HEK293T (cell line): ENCODE measurements around the gene SELENOM.

ENCODE experiments used
- CTCF ChIA-PET: fragments of 350-600 bp; formaldehyde crosslinking; extraction: SDS; loops from one replicate; lab custom pipeline; 2021; ENCODE audit warnings: antibody characterized with exemption, inconsistent platforms; lab: Yijun Ruan, JAX
- POLR2A ChIA-PET: fragments of 350-600 bp; formaldehyde crosslinking; extraction: SDS; loops from one replicate; lab custom pipeline; 2020; ENCODE audit warnings: antibody characterized with exemption, inconsistent platforms; lab: Yijun Ruan, JAX
- DNase-seq: peaks from one replicate; pipeline ENCODE4 v3.0.0; 2012; ENCODE audit warnings: mixed read lengths; ENCODE audit errors: extremely low spot score
- ARNT ChIP-seq: fragments of 450-650 bp; IDR thresholded peaks from 2 replicates; pipeline ENCODE4 v1.6.1; 2017; ENCODE audit warnings: mild to moderate bottlenecking
- BHLHE40 ChIP-seq: fragments of 450-650 bp; IDR thresholded peaks from 2 replicates; pipeline ENCODE4 v1.6.1; 2016; ENCODE audit warnings: mild to moderate bottlenecking, moderate library complexity, borderline replicate concordance
- CTBP1 ChIP-seq: fragments of 450-650 bp; IDR thresholded peaks from 2 replicates; pipeline ENCODE4 v1.6.1; 2016; ENCODE audit warnings: borderline replicate concordance
- ELF4 ChIP-seq: fragments of 450-650 bp; IDR thresholded peaks from 2 replicates; pipeline ENCODE4 v1.6.1; 2017; ENCODE audit warnings: antibody characterized with exemption
- FOXA1 ChIP-seq: fragments of 450-650 bp; IDR thresholded peaks from 2 replicates; pipeline ENCODE4 v1.6.1; 2016; ENCODE audit warnings: mild to moderate bottlenecking
- FOXK2 ChIP-seq: fragments of 450-650 bp; IDR thresholded peaks from 2 replicates; pipeline ENCODE4 v1.6.1; 2016; ENCODE audit warnings: mild to moderate bottlenecking
- FOXM1 ChIP-seq: fragments of 450-650 bp; IDR thresholded peaks from 2 replicates; pipeline ENCODE4 v1.6.1; 2017; ENCODE audit warnings: mild to moderate bottlenecking, borderline replicate concordance
- HDGF ChIP-seq: fragments of 450-650 bp; IDR thresholded peaks from 2 replicates; pipeline ENCODE4 v1.6.1; 2017; ENCODE audit warnings: antibody characterized with exemption, borderline replicate concordance
- L3MBTL2 ChIP-seq: fragments of 450-650 bp; conservative IDR thresholded peaks from 2 replicates; pipeline ENCODE4 v1.6.1; 2016; ENCODE audit warnings: mild to moderate bottlenecking
- LEF1 ChIP-seq: fragments of 450-650 bp; IDR thresholded peaks from 2 replicates; pipeline ENCODE4 v1.6.1; 2017; ENCODE audit warnings: mild to moderate bottlenecking, borderline replicate concordance
- NFRKB ChIP-seq: fragments of 450-650 bp; IDR thresholded peaks from 2 replicates; pipeline ENCODE4 v1.6.1; 2016; ENCODE audit warnings: mild to moderate bottlenecking, moderate library complexity
- PKNOX1 ChIP-seq: fragments of 450-650 bp; IDR thresholded peaks from 2 replicates; pipeline ENCODE4 v1.6.1; 2016
- SP1 ChIP-seq: fragments of 450-650 bp; IDR thresholded peaks from 2 replicates; pipeline ENCODE4 v1.6.1; 2017
- SUZ12 ChIP-seq: fragments of 450-650 bp; IDR thresholded peaks from 2 replicates; pipeline ENCODE4 v1.6.1; 2016; ENCODE audit warnings: mild to moderate bottlenecking
- TARDBP ChIP-seq: fragments of 450-650 bp; IDR thresholded peaks from 2 replicates; pipeline ENCODE4 v1.6.1; 2016
- ZNF384 ChIP-seq: fragments of 450-650 bp; IDR thresholded peaks from 2 replicates; pipeline ENCODE4 v1.6.1; 2016

Gene SELENOM

DNA sequence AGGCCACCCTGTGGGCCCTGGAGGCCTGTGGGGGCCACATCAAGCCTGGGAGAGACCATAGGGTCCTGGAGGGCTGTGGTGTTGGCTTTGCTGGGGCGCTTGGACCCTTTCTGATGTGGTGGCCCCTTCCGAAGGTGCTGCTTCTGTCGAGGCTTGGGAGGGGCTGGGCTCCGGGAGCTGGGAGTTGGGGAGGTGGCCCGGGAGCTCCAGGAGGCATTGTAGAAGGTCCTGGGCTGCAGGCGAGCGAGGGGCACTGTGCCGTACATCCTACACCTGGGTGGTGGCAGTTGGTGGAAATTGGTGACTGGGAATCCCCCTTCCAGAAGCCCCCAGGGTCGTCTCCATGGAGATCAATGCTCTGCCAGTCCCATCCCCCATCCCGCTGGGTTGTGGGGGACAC lies 30.4 kb upstream of the SELENOM start:
- CTCF ChIA-PET: no interaction called here

DNA sequence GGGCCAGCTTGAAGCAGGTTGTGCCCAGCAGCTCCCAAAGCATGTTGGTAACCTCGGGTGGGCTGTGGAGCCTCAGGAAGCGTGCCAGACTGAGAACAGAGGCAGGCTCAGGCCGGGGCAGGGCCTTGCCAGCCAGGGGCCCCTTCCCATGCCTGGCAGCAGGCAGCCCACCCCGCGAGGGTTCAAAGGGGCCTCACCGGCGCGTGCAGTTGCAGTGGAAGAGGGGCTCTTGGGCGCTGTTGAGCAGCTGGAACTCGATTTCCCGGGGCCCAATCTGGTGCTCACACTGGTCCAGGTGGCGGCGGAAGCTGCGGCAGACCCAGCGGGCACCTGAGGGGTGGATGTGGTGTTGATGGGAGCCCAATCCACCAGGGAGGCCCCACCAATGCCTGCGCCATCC lies 29.3 kb upstream of the SELENOM start:
- CTCF ChIA-PET: no interaction called here
- TF ChIP-seq SP1 (no peak), CTBP1 (no peak), L3MBTL2 (no peak)
- POLR2A ChIA-PET: no interaction called here
- DNase-seq: no peak

More for the DNA sequence above, 30.4 kb upstream of the SELENOM start:
- POLR2A ChIA-PET: no interaction called here
- no peak for DNase-seq
- TF ChIP-seq ZNF384: no peak
- no peak for TF ChIP-seq PKNOX1
- TF ChIP-seq FOXA1: no peak
- no peak for TF ChIP-seq ELF4
- TF ChIP-seq HDGF: no peak
- no peak for TF ChIP-seq SUZ12
- no peak for TF ChIP-seq L3MBTL2
- no peak for TF ChIP-seq NFRKB
- no peak for TF ChIP-seq ARNT
- TF ChIP-seq CTBP1: no peak
- TF ChIP-seq FOXK2: no peak
- no peak for TF ChIP-seq BHLHE40
- no peak for TF ChIP-seq TARDBP

DNA sequence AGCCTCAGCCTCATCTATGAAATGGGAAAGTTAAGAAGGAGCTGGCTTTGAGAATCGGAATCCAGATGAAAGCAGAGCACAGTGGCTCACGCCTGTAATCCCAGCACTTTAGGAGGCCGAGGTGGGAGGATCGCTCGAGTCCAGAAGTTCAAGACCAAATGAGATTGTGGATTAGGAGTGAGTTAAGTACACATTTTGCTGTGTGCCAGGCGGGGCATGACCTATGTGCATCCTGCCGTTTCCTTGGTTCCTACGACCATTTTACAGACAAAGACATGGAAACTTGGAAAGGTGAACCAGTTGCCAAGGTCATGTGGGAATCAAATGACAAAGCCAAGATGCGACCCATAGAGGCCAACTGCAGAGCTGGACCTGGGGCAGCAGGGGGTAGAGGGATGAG lies 28.8 kb upstream of the SELENOM start:
- DNase-seq: no peak
- CTCF ChIA-PET: no interaction called here
- TF ChIP-seq TARDBP: no peak
- TF ChIP-seq HDGF: no peak
- TF ChIP-seq NFRKB: no peak
- no peak for TF ChIP-seq FOXA1
- no peak for TF ChIP-seq FOXK2
- TF ChIP-seq SP1: no peak
- no peak for TF ChIP-seq LEF1
- no peak for TF ChIP-seq SUZ12
- TF ChIP-seq FOXM1: no peak
- TF ChIP-seq PKNOX1: no peak
- TF ChIP-seq BHLHE40: no peak
- no peak for TF ChIP-seq ELF4
- TF ChIP-seq CTBP1: no peak
- no peak for TF ChIP-seq L3MBTL2
- POLR2A ChIA-PET: interaction anchor here (2.3 kb wide), 1 partner anchor 13 kb away, joined by 13 read pairs; the partner anchor contains the start of gene INPP5J

- DNase-seq: no peak
- ChIA-PET POLR2A (interaction anchor here (2.3 kb wide), 1 partner anchor 13 kb away, joined by 13 read pairs; the partner anchor contains the start of gene INPP5J), CTCF (no interaction called here)
- TF ChIP-seq ELF4 (no peak), SUZ12 (no peak), NFRKB (no peak), HDGF (no peak), LEF1 (no peak), CTBP1 (no peak), TARDBP (no peak)
Observed at GRCh38 chr22:31135706-31136105, 28.3 kb upstream of the SELENOM start.

DNA sequence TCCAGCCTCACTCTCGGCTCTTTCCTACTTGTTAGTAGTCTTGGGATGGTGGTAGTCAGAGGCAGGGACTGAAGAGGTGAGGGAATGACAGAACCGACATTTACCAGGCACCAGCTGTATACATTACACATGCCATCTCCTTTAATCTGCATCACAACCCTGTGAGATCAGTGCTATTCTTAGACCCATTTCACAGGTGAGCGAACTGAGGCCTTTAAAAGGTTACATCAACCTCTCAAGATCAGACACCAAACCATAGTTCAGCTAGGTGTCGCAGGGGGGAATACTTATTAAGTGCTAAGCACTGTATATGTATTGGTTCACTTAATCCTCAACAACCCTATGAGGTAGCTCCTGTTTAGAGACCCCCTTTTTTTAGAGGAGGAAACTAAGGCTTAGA lies 27.3 kb upstream of the SELENOM start:
- POLR2A ChIA-PET: interaction anchor here (1.2 to 2.3 kb wide), 2 partner anchors 12 to 27 kb away, joined by 4 to 13 read pairs; partner anchors contain the start of genes INPP5J and SELENOM

GRCh38 chr22:31133911-31134310 lies 26.5 kb upstream of the SELENOM start:
- POLR2A ChIA-PET: interaction anchor here (1.2 kb wide), 1 partner anchor 26 kb away, joined by 4 read pairs; the partner anchor contains the start of gene SELENOM
- TF ChIP-seq PKNOX1 (no peak), CTBP1 (no peak), SUZ12 (no peak), TARDBP (no peak), LEF1 (no peak), ZNF384 (no peak), FOXA1 (no peak), FOXK2 (no peak), HDGF (no peak), ELF4 (no peak), SP1 (no peak), NFRKB (no peak), FOXM1 (no peak), L3MBTL2 (no peak), ARNT (no peak), BHLHE40 (no peak)
- CTCF ChIA-PET: no interaction called here
- no peak for DNase-seq

More for the DNA sequence above, 27.3 kb upstream of the SELENOM start:
- CTCF ChIA-PET: interaction anchor here (0.7 kb wide), 1 partner anchor 812 kb away, joined by 4 read pairs; no protein-coding TSS in a partner anchor
- TF ChIP-seq L3MBTL2 (no peak), CTBP1 (no peak), FOXK2 (no peak), SUZ12 (no peak), FOXM1 (no peak), ELF4 (no peak), BHLHE40 (no peak), ZNF384 (no peak), NFRKB (no peak), HDGF (no peak), FOXA1 (no peak), ARNT (no peak), LEF1 (no peak), TARDBP (no peak), SP1 (no peak), PKNOX1 (no peak)
- DNase-seq: no peak
